HL-60 (cell line): ENCODE measurements around the gene MRPL20.

Source experiments
- CTCF ChIP-seq: IDR thresholded peaks from one replicate; pipeline ENCODE4 v1.5.1; 2011; ENCODE audit warnings: low read length, control low read depth, inconsistent platforms; ENCODE audit not compliant: insufficient read depth
- REST ChIP-seq: IDR thresholded peaks from 2 replicates; pipeline ENCODE4 v1.6.1; 2012; ENCODE audit warnings: low read depth; ENCODE audit not compliant: insufficient replicate concordance

DNA sequence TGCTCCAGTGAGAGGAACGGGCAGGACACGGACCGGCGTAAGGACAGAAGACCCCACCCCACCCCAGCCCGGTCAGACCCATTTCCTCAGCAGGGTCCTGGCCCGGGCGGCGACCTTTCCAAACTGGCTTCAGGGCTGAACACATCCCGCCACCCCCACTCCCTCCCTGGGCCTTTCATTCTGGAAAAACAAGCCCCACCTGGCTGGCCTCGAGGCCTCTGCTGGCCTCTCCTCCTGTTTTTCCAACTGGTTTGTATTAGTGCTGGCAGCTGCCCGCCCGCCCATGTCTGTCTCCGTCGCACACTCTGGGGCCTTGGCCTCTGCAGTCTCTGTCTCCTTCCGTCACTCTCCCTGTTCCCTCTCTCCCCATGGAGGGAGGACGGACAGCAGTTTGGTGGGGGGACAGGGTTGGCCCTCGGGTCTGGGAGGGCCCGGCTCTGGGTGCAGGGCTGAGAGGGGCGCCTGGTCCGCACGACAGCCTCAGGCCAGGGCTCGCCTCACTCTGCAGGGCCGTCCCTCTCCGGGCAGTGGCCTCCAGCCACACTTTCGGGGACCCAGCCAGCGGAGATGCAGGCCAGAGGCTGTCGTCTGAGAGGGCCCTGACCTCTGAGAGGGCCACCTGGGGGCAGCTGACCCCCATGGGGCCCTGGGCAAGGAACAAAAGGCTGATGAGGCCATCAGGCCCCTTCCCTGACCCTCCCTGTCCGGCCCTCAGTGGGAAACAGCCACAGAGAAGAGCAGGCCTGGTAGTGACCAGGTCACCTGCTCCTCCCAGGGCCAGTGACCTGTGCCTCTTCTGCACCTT is 47.2 kb downstream of the MRPL20 start:
- TF ChIP-seq CTCF (no peak), REST (no peak)
